ENCODE data around the gene MIF4GD.

MIF4GD gene, protein sequence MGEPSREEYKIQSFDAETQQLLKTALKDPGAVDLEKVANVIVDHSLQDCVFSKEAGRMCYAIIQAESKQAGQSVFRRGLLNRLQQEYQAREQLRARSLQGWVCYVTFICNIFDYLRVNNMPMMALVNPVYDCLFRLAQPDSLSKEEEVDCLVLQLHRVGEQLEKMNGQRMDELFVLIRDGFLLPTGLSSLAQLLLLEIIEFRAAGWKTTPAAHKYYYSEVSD

DNA sequence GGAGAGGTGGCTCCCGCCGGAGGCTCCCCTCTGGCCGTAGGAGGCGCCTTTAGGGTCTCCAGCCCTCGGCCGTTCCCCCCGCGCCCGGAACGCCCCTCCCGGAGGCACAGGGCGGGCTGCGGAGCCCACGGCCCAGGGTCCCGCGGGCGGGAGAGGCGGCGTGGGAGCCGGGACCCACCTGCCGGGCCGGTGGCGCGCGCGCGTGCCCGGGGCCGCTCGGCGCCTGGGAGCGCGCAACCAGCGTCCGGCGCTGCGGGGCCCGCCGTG, at the start of gene MIF4GD:
TSS of gene MIF4GD (minus strand) at position 266 of the 267 bp plus-strand sequence. CDS start 1,036 bp downstream, outside the sequence.
- peak within 1 kb of the TSS; percentile 72 for H3K4me3 ChIP-seq (ENCODE audit: low read depth, low read length)
- in situ Hi-C loops (cut with HindIII; ENCODE audit: low sequenced_read_pairs), result no loop called here
- TF ChIP-seq, protein P1, sequence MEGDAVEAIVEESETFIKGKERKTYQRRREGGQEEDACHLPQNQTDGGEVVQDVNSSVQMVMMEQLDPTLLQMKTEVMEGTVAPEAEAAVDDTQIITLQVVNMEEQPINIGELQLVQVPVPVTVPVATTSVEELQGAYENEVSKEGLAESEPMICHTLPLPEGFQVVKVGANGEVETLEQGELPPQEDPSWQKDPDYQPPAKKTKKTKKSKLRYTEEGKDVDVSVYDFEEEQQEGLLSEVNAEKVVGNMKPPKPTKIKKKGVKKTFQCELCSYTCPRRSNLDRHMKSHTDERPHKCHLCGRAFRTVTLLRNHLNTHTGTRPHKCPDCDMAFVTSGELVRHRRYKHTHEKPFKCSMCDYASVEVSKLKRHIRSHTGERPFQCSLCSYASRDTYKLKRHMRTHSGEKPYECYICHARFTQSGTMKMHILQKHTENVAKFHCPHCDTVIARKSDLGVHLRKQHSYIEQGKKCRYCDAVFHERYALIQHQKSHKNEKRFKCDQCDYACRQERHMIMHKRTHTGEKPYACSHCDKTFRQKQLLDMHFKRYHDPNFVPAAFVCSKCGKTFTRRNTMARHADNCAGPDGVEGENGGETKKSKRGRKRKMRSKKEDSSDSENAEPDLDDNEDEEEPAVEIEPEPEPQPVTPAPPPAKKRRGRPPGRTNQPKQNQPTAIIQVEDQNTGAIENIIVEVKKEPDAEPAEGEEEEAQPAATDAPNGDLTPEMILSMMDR (IDR thresholded peaks at IDR 0.05; ENCODE audit: low read depth, low read length), result no peak
- no peak for DNase-seq (ENCODE audit: low read depth, low spot score)

DNA sequence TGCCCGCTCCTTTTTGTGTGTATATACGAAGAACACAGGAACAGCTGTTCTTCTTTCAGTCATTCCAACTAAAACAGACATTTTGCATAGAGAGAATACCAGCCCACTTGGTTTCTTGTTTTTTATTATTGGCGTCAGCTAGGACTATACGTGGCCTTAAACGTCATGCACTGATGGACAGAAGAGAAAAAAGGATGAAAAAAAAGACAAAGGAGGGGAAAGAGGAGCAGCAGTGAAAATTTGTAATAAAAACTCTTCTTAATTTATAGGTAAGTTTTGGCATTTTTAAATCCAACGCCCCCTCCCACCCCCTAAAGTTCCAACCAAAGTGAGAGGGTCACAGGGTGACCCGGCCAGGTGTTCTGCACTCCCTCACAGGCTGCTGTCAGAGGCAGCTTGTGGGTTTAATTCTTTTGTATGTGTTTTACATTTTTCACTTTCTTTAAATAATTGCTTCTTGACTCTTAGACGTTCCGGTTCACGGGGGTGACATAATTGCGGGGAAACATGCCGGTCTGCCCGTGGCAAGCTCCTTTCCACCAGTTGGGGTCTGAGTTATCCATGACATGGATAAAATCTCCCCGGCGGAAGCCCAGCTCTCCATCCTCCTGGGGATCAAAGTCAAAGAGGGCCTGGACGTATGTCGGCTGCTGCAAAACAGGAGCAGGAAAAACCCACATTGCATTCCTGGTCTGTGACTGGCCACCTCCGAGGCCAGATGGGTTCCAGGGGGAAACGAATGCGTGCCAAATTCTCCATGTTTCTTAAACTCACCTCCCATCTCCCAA, 49.1 kb upstream of the MIF4GD start:
- no peak overlapping the region for H3K4me3 ChIP-seq (ENCODE audit: low read depth, low read length)
- TF ChIP-seq, protein P1 (IDR thresholded peaks at IDR 0.05; ENCODE audit: low read depth, low read length), result no peak
- DNase-seq (ENCODE audit: low read depth, low spot score), result peak; percentile 70
- in situ Hi-C loops (cut with HindIII; ENCODE audit: low sequenced_read_pairs), result no loop called here

DNA sequence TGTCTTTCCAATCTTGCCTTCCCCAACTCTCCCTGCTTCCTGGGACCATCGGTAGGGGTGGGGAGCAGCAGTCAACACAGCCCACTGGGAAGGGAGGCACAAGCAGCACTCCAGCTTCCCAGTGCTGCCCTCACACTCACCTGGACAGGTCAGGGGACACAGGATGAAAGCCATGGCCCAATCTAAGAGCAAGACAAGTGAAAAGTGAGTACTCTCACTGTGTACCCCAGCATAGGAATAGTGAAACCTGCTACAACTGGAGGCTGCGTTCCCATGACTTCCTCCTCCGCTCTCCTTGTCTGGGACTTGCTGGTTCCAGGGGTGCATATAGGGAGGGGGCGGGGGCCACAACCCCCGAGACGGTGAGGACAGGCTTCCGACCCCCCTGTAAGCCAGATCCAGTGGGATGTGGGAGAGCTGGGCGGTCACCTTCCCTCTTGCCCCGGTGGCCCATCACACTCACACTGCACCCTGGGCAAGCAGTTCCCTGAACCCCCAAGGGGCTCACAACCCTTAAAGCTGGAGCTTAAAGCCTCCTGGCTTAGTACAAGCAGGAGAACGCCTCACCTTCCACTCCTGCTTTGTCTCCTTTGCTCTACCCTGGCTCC, 47.7 kb upstream of the MIF4GD start:
- TF ChIP-seq, protein P1 (IDR thresholded peaks at IDR 0.05; ENCODE audit: low read depth, low read length), result no peak
- DNase-seq (ENCODE audit: low read depth, low spot score), result no peak
- no peak overlapping the region for H3K4me3 ChIP-seq (ENCODE audit: low read depth, low read length)
- in situ Hi-C loops (cut with HindIII; ENCODE audit: low sequenced_read_pairs), result no loop called here

GRCh38 chr17:75318211-75318610, 47.2 kb upstream of the MIF4GD start:
- DNase-seq (ENCODE audit: low read depth, low spot score), result no peak
- in situ Hi-C loops (cut with HindIII; ENCODE audit: low sequenced_read_pairs), result no loop called here
- no peak overlapping the region for H3K4me3 ChIP-seq (ENCODE audit: low read depth, low read length)
- TF ChIP-seq, protein P1 (IDR thresholded peaks at IDR 0.05; ENCODE audit: low read depth, low read length), result no peak

GRCh38 chr17:75317671-75318070, 46.6 kb upstream of the MIF4GD start:
- H3K4me3 ChIP-seq (ENCODE audit: low read depth, low read length), result no peak overlapping the region
- peak; percentile 42 for DNase-seq (ENCODE audit: low read depth, low spot score)
- TF ChIP-seq, protein P1 (IDR thresholded peaks at IDR 0.05; ENCODE audit: low read depth, low read length), result no peak
- in situ Hi-C loops (cut with HindIII; ENCODE audit: low sequenced_read_pairs), result no loop called here

- TF ChIP-seq, protein P1 (IDR thresholded peaks at IDR 0.05; ENCODE audit: low read depth, low read length), result no peak
- no peak for DNase-seq (ENCODE audit: low read depth, low spot score)
- in situ Hi-C loops (cut with HindIII; ENCODE audit: low sequenced_read_pairs), result no loop called here
- no peak overlapping the region for H3K4me3 ChIP-seq (ENCODE audit: low read depth, low read length)
Measured at GRCh38 chr17:75316253-75316652, 45.2 kb upstream of the MIF4GD start.

All from astrocyte of the spinal cord (primary cell).